Natural killer cell treated with Interleukin-12 subunit alpha and Interleukin-12 subunit beta and Interleukin-15 and Interleukin-18, amount 100 ng/mL, for 72 hours (primary cell): ENCODE results near the gene GBA3. TPM values are rescaled to one million over a fixed set of nuclear protein-coding genes. Genes with fewer than 3 reads are reported as not detected.

Source experiments
- ATAC-seq, 2 donors: fragments of 150-1000 bp; cut with Tn5 transposase in 1 of 2; sonication (Bioruptor Pico), chemical (Tn5 transposase) in 1 of 2; 2 replicates each; pipeline ENCODE4 v1.10.0; 2021
- DNase-seq: peaks from one replicate; pipeline ENCODE4 v3.0.0; 2022; ENCODE audit warnings: low spot score
- H3K27ac Mint-ChIP-seq, 2 donors: 1 replicate in 1 of 2; 2 replicates in 1 of 2; pipeline ENCODE4 v1.8.0; 2022; ENCODE audit warnings: mixed read lengths in 2 of 2, mild to moderate bottlenecking in 1 of 2, moderate library complexity in 1 of 2
- H3K27me3 Mint-ChIP-seq, 2 donors: 1 replicate in 1 of 2; 2 replicates in 1 of 2; pipeline ENCODE4 v1.8.0; 2022; ENCODE audit warnings: mixed read lengths in 2 of 2
- H3K36me3 Mint-ChIP-seq: one replicate; pipeline ENCODE4 v1.8.0; 2022; ENCODE audit warnings: mixed read lengths
- H3K4me1 Mint-ChIP-seq, 2 donors: 1 replicate in 1 of 2; 2 replicates in 1 of 2; pipeline ENCODE4 v1.8.0; 2022; ENCODE audit warnings: low read depth in 2 of 2, mixed read lengths in 2 of 2, mild to moderate bottlenecking in 1 of 2
- H3K4me3 Mint-ChIP-seq: one replicate; pipeline ENCODE4 v1.8.0; 2022; ENCODE audit warnings: mixed read lengths
- H3K9me3 Mint-ChIP-seq: 2 replicates; pipeline ENCODE4 v1.8.0; 2022; ENCODE audit warnings: mixed read lengths
- total RNA-seq, 2 donors: library from RNA; stranded (reverse); gene quantifications; one replicate each; pipeline ENCODE4 v1.2.3, GENCODE V29; 2022

Gene GBA3
- total RNA-seq, 2 donors from 2014 or later = 0.29 TPM; not detected in 1

GRCh38 chr4:22676063-22676462 lies 16.7 kb upstream of the GBA3 start:
- Mint-ChIP-seq H3K4me1 (peaks cover 12 to 13% of the 10 kb centered on the region in 2 donors), H3K9me3 (no peaks in the 10 kb centered on the region), H3K27me3 (peaks cover 0 to 4% of the 10 kb centered on the region in 2 donors), H3K36me3 (peaks cover 4% of the 10 kb centered on the region), H3K4me3 (no peak overlapping the region), H3K27ac (no peak overlapping the region)
- no peak for DNase-seq
- ATAC-seq = no peak

GRCh38 chr4:22677780-22678179 lies 15.0 kb upstream of the GBA3 start:
- no peaks in the 10 kb centered on the region for H3K9me3 Mint-ChIP-seq
- H3K4me1 Mint-ChIP-seq = peaks cover 6 to 10% of the 10 kb centered on the region in 2 donors
- peaks cover 4% of the 10 kb centered on the region for H3K36me3 Mint-ChIP-seq
- ATAC-seq (no peak), DNase-seq (no peak)
- H3K27me3 Mint-ChIP-seq = peaks cover 0 to 4% of the 10 kb centered on the region in 2 donors
- no peak overlapping the region for H3K27ac Mint-ChIP-seq
- H3K4me3 Mint-ChIP-seq = no peak overlapping the region

- H3K9me3 Mint-ChIP-seq = no peaks in the 10 kb centered on the region
- H3K27ac Mint-ChIP-seq = no peak overlapping the region
- peaks cover 4% of the 10 kb centered on the region for H3K36me3 Mint-ChIP-seq
- H3K4me3 Mint-ChIP-seq = no peak overlapping the region
- peaks cover 2 to 5% of the 10 kb centered on the region in 2 donors for H3K4me1 Mint-ChIP-seq
- ATAC-seq (no peak), DNase-seq (no peak)
- peaks cover 0 to 4% of the 10 kb centered on the region in 2 donors for H3K27me3 Mint-ChIP-seq
These were observed 13.5 kb upstream of the GBA3 start for GRCh38 chr4:22678940-22679854.

GRCh38 chr4:22680065-22680642 lies 12.6 kb upstream of the GBA3 start:
- ATAC-seq = no peak
- no peak overlapping the region for H3K4me3 Mint-ChIP-seq
- H3K36me3 Mint-ChIP-seq = peaks cover 4% of the 10 kb centered on the region
- peaks cover 2 to 3% of the 10 kb centered on the region in 2 donors for H3K4me1 Mint-ChIP-seq
- no peaks in the 10 kb centered on the region for H3K9me3 Mint-ChIP-seq
- DNase-seq = no peak
- no peak overlapping the region for H3K27ac Mint-ChIP-seq
- H3K27me3 Mint-ChIP-seq = peaks cover 0 to 4% of the 10 kb centered on the region in 2 donors

GRCh38 chr4:22683726-22684125 lies 9.0 kb upstream of the GBA3 start:
- Mint-ChIP-seq H3K27me3 (peaks cover 0 to 2% of the 10 kb centered on the region in 2 donors), H3K36me3 (no peaks in the 10 kb centered on the region), H3K4me1 (no peaks in the 10 kb centered on the region), H3K9me3 (no peaks in the 10 kb centered on the region), H3K27ac (no peak overlapping the region), H3K4me3 (no peak overlapping the region)
- DNase-seq (no peak), ATAC-seq (no peak)

- H3K9me3 Mint-ChIP-seq = no peaks in the 10 kb centered on the region
- DNase-seq = no peak
These were observed 6.6 kb upstream of the GBA3 start for GRCh38 chr4:22686141-22686540.

GRCh38 chr4:22688236-22688635 lies 4.5 kb upstream of the GBA3 start:
- ATAC-seq (no peak), DNase-seq (no peak)
- Mint-ChIP-seq H3K4me1 (no peaks in the 10 kb centered on the region), H3K36me3 (no peaks in the 10 kb centered on the region), H3K27me3 (peaks cover 0 to 4% of the 10 kb centered on the region in 2 donors), H3K4me3 (no peak overlapping the region), H3K9me3 (no peaks in the 10 kb centered on the region), H3K27ac (no peak overlapping the region)

More at GRCh38 chr4:22686141-22686540, 6.6 kb upstream of the GBA3 start:
- Mint-ChIP-seq H3K4me3 (no peak overlapping the region), H3K36me3 (no peaks in the 10 kb centered on the region), H3K27me3 (peaks cover 0 to 4% of the 10 kb centered on the region in 2 donors), H3K27ac (no peak overlapping the region), H3K4me1 (no peaks in the 10 kb centered on the region)
- no peak for ATAC-seq

- ATAC-seq = no peak
- DNase-seq = no peak
- Mint-ChIP-seq H3K9me3 (no peaks in the 10 kb centered on the region), H3K4me3 (no peak overlapping the region), H3K36me3 (no peaks in the 10 kb centered on the region), H3K27ac (no peak overlapping the region), H3K4me1 (no peaks in the 10 kb centered on the region), H3K27me3 (peaks cover 0 to 7% of the 10 kb centered on the region in 2 donors)
These were observed 3.3 kb upstream of the GBA3 start for GRCh38 chr4:22689428-22689827.

- DNase-seq = no peak
- Mint-ChIP-seq H3K9me3 (no peaks in the 10 kb centered on the region), H3K4me1 (no peaks in the 10 kb centered on the region), H3K27me3 (peaks cover 4 to 5% of the 10 kb centered on the region in 2 donors), H3K27ac (no peak overlapping the region), H3K4me3 (no peak overlapping the region), H3K36me3 (no peaks in the 10 kb centered on the region)
- no peak for ATAC-seq
These were observed 2.3 kb downstream of the GBA3 start for GRCh38 chr4:22695029-22695428.

- no peaks in the 10 kb centered on the region for H3K4me1 Mint-ChIP-seq
- no peak overlapping the region for H3K27ac Mint-ChIP-seq
- H3K4me3 Mint-ChIP-seq = no peak overlapping the region
- ATAC-seq (no peak), DNase-seq (no peak)
- H3K36me3 Mint-ChIP-seq = no peaks in the 10 kb centered on the region
- H3K27me3 Mint-ChIP-seq = peaks cover 5 to 6% of the 10 kb centered on the region in 2 donors
- no peaks in the 10 kb centered on the region for H3K9me3 Mint-ChIP-seq
These were observed 3.2 kb downstream of the GBA3 start for GRCh38 chr4:22695917-22696316.

GRCh38 chr4:22703912-22704311 lies 11.2 kb downstream of the GBA3 start:
- Mint-ChIP-seq H3K36me3 (no peaks in the 10 kb centered on the region), H3K27me3 (peaks cover 0 to 7% of the 10 kb centered on the region in 2 donors), H3K27ac (no peak overlapping the region), H3K4me1 (no peaks in the 10 kb centered on the region), H3K9me3 (no peaks in the 10 kb centered on the region), H3K4me3 (no peak overlapping the region)
- ATAC-seq (no peak), DNase-seq (no peak)

GRCh38 chr4:22707390-22707789 lies 14.7 kb downstream of the GBA3 start:
- H3K36me3 Mint-ChIP-seq = no peaks in the 10 kb centered on the region
- DNase-seq (no peak), ATAC-seq (no peak)
- H3K27me3 Mint-ChIP-seq = peaks cover 0 to 7% of the 10 kb centered on the region in 2 donors
- no peak overlapping the region for H3K27ac Mint-ChIP-seq
- H3K9me3 Mint-ChIP-seq = no peaks in the 10 kb centered on the region
- H3K4me3 Mint-ChIP-seq = no peak overlapping the region
- no peaks in the 10 kb centered on the region for H3K4me1 Mint-ChIP-seq

GRCh38 chr4:22708961-22709360 lies 16.2 kb downstream of the GBA3 start:
- peaks cover 0 to 2% of the 10 kb centered on the region in 2 donors for H3K27me3 Mint-ChIP-seq
- H3K36me3 Mint-ChIP-seq = no peaks in the 10 kb centered on the region
- no peak overlapping the region for H3K4me3 Mint-ChIP-seq
- H3K4me1 Mint-ChIP-seq = no peaks in the 10 kb centered on the region
- H3K27ac Mint-ChIP-seq = no peak overlapping the region
- no peak for DNase-seq
- no peak for ATAC-seq
- H3K9me3 Mint-ChIP-seq = no peaks in the 10 kb centered on the region

- ATAC-seq (no peak), DNase-seq (no peak)
- no peaks in the 10 kb centered on the region for H3K9me3 Mint-ChIP-seq
- no peaks in the 10 kb centered on the region for H3K36me3 Mint-ChIP-seq
- no peak overlapping the region for H3K4me3 Mint-ChIP-seq
- no peaks in the 10 kb centered on the region for H3K4me1 Mint-ChIP-seq
- H3K27me3 Mint-ChIP-seq = peaks cover 0 to 2% of the 10 kb centered on the region in 2 donors
- H3K27ac Mint-ChIP-seq = no peak overlapping the region
These were observed 19.4 kb downstream of the GBA3 start for GRCh38 chr4:22712105-22712504.
